Bronchial epithelial cell (primary cell): ENCODE results near the gene GPRC5A. TPM values are rescaled to one million over a fixed set of nuclear protein-coding genes. Genes with fewer than 3 reads are reported as not detected.

Experiments used
- DNase-seq: peaks from one replicate; pipeline ENCODE4 v3.0.0-alpha.2; 2010; ENCODE audit warnings: low read depth
- FAIRE-seq: peaks from 2 replicates; lab custom pipeline; 2011; peaks lifted over from hg19 to GRCh38; lab: Jason Lieb, UNC
- H3K27me3 ChIP-seq: 2 replicates; pipeline ENCODE4 v1.5.1; 2011; ENCODE audit warnings: low read length; ENCODE audit not compliant: control insufficient read depth, insufficient read depth
- H3K36me3 ChIP-seq: 2 replicates; pipeline ENCODE4 v1.5.1; 2011; ENCODE audit warnings: low read length; ENCODE audit not compliant: control insufficient read depth, insufficient read depth
- H3K4me3 ChIP-seq: 2 replicates; pipeline ENCODE4 v1.5.1; 2011; ENCODE audit warnings: mild to moderate bottlenecking, low read depth, low read length, control low read depth
- total RNA-seq: library from RNA; depleted of rRNA; stranded (reverse); fragments of >200 nt; gene quantifications from 2 replicates; pipeline ENCODE4 v1.2.1, GENCODE V29; 2014
- TF ChIP-seq, protein P1 (sequence below): IDR thresholded peaks from 2 replicates; pipeline ENCODE4 v1.5.1; 2011; ENCODE audit warnings: mild to moderate bottlenecking, moderate library complexity, low read length, control low read depth, inconsistent platforms; ENCODE audit not compliant: insufficient read depth, severe bottlenecking

GPRC5A gene
- total RNA-seq, 1 donor from 2014 or later = 16.1 TPM

DNA sequence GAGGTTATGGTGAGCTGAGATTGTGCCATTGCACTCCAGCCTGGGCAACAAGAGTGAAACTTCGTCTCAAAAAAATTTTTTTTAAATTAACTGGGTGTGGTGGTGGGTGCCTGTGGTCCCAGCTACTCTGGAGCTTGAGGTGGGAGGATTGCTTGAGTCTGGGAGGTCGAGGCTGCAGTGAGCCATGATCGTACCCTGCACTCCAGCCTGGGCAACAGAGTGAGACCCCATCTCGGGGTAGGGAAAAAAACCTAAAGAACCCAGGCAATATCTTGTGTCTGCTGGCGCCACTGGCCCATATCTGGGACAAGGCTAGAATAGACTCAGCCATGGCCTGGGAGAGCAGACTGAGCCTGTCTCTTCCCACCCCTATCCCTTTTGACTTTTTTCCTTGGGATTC, 9.1 kb upstream of the GPRC5A start:
- Histone ChIP-seq H3K36me3 (no peaks in the 10 kb centered on the region), H3K4me3 (no peak overlapping the region), H3K27me3 (no peaks in the 10 kb centered on the region)
- DNase-seq (no peak), FAIRE-seq (no peak)
- TF ChIP-seq, protein P1, sequence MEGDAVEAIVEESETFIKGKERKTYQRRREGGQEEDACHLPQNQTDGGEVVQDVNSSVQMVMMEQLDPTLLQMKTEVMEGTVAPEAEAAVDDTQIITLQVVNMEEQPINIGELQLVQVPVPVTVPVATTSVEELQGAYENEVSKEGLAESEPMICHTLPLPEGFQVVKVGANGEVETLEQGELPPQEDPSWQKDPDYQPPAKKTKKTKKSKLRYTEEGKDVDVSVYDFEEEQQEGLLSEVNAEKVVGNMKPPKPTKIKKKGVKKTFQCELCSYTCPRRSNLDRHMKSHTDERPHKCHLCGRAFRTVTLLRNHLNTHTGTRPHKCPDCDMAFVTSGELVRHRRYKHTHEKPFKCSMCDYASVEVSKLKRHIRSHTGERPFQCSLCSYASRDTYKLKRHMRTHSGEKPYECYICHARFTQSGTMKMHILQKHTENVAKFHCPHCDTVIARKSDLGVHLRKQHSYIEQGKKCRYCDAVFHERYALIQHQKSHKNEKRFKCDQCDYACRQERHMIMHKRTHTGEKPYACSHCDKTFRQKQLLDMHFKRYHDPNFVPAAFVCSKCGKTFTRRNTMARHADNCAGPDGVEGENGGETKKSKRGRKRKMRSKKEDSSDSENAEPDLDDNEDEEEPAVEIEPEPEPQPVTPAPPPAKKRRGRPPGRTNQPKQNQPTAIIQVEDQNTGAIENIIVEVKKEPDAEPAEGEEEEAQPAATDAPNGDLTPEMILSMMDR = no peak

DNA sequence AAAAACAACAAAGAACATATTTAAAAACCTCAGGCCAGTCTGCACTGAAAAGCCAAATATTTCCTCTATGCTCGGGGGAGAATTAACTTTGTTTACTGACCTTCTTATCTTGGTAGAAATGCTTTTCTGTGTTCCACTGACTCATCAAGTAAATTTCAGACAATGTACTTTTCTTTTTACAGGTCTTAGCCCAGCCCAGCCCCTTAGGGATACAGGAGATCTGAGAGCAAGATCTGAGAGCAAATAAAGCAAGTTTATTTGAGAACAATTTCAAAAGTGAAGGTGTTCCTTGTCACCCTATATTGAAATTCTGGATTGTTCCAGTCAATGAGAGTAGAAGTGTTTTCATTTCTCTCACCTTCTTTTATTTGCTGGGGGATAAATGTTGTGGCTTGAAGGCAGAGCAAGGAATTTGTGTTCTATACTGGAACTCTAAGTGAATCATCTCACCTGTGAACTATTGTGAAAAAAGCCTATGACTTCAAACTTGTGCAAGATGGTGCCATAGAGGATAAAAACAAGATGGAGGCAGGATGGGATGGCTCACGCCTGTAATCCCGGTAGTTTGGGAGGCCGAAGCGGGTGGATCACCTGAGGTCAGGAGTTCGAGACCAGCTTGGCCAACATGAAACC, 7.9 kb upstream of the GPRC5A start:
- no peaks in the 10 kb centered on the region for H3K27me3 ChIP-seq
- peak; percentile 96 for DNase-seq
- TF ChIP-seq, protein P1 = no peak
- H3K36me3 ChIP-seq = no peaks in the 10 kb centered on the region
- no peak for FAIRE-seq
- H3K4me3 ChIP-seq = no peak overlapping the region

DNA sequence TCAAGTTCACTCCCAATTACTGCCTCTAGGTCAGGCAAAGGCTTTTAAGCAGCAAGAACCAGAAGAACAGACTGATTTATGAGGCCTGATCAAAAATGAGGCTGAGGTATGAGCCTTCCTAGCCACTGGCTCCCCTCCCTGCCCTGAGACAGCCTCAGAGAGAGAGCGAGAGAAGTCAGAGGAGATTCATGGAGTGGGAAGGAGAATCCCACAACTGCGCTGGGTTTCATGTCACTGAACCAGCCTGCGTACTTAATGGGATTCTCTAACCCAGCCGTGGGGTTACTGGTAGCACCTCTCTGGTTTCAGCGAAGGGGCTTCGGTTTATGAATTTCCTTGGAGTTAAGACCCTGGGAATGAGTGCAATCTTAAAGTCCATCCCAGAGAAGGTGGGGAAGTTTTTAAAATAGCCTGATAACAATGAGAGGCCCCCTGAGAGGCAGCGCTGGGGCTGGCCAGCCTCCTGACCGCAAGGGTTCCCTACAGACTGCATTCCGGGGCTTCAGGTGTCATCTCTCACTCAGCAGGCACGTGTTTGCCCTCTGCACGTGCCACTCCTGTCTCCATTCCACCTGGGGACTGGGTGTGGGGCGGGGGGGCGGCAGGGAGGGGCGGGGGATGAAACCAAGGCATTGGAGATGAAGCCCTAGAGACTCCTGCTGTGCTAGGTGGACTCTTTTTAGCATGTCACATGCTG, 6.1 kb upstream of the GPRC5A start:
- H3K36me3 ChIP-seq = no peaks in the 10 kb centered on the region
- DNase-seq = no peak

DNA sequence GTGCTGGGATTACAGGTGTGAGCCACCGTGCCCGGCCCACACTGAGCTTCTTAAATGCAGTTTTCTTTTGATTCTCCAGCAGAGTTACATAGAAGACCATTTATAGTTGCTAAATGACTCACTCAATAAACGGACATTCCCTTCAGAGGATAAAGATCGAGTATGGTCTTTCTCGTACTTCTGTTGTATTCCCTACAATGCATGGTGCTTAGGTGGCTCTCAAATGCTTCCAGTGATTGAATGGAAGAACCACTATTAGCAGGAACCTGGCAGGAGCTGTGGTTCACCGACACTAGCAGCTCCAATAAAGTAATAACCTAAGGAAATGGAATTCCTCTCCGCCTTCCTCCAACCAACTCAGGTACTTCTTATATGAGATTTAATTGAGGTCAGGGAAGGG, 3.9 kb upstream of the GPRC5A start:
- FAIRE-seq (no peak), DNase-seq (no peak)
- H3K27me3 ChIP-seq = no peaks in the 10 kb centered on the region
- TF ChIP-seq, protein P1 = no peak
- no peaks in the 10 kb centered on the region for H3K36me3 ChIP-seq
- no peak overlapping the region for H3K4me3 ChIP-seq

More for the DNA sequence above, 6.1 kb upstream of the GPRC5A start:
- H3K4me3 ChIP-seq = no peak overlapping the region
- TF ChIP-seq, protein P1 = no peak
- no peak for FAIRE-seq
- no peaks in the 10 kb centered on the region for H3K27me3 ChIP-seq

DNA sequence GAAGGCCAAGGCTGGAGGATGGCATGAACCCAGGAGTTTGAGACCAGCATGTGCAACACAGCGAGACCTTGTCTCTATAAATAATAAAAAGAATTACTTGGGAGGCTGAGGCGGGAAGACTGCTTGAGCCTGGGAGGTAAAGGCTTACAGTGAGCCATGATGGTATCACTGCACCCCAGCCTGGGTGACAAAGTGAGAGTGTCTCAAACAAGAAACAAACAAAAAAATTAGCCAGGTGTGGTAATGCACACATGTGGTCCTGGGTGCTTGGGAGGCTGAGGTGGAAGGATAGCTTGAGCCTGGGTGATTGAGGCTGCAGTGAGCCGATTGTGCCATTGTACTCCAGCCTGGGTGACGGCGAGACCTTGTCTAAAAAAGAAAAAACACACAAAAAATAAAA, 1.7 kb upstream of the GPRC5A start:
- H3K36me3 ChIP-seq = no peaks in the 10 kb centered on the region
- TF ChIP-seq, protein P1 = no peak
- FAIRE-seq (no peak), DNase-seq (no peak)
- H3K27me3 ChIP-seq = no peaks in the 10 kb centered on the region
- H3K4me3 ChIP-seq = no peak overlapping the region
